ENCODE data around the gene LRRC8A. TPM values are rescaled to one million over a fixed set of nuclear protein-coding genes. Genes with fewer than 3 reads are reported as not detected.

The LRRC8A gene
- total RNA-seq, 1 donor from 2014 or later, result 45.5 TPM

GRCh38 chr9:128887914-128888350 lies 6.0 kb downstream of the LRRC8A start:
- ATAC-seq (no peak), DNase-seq (no peak)
- Histone ChIP-seq H3K9me3 (no peaks in the 10 kb centered on the region), H3K36me3 (peaks cover 52% of the 10 kb centered on the region), H3K27ac (peak overlapping the region; percentile 56), H3K4me1 (peaks cover 81% of the 10 kb centered on the region), H3K4me3 (no peak overlapping the region), H3K27me3 (ENCODE audit: low read depth) (no peaks in the 10 kb centered on the region)
- intact Hi-C loops (cut with DNase I), result no loop called here
- no peak for TF ChIP-seq CTCF (IDR thresholded peaks at IDR 0.05)

- peaks cover 74% of the 10 kb centered on the region for H3K36me3 ChIP-seq
- DNase-seq (no peak), ATAC-seq (no peak)
- intact Hi-C loops (cut with DNase I), result no loop called here
- H3K4me1 ChIP-seq, result peaks cover 58% of the 10 kb centered on the region
- peak overlapping the region; percentile 21 for H3K4me3 ChIP-seq
- H3K9me3 ChIP-seq, result no peaks in the 10 kb centered on the region
- H3K27me3 ChIP-seq (ENCODE audit: low read depth), result no peaks in the 10 kb centered on the region
- peak overlapping the region; percentile 85 for H3K27ac ChIP-seq
- TF ChIP-seq CTCF (IDR thresholded peaks at IDR 0.05), result no peak
Measured at GRCh38 chr9:128891321-128892220, 9.6 kb downstream of the LRRC8A start.

- DNase-seq, result peak; percentile 81
- H3K4me1 ChIP-seq, result peaks cover 55% of the 10 kb centered on the region
- peak overlapping the region; percentile 85 for H3K27ac ChIP-seq
- no peaks in the 10 kb centered on the region for H3K27me3 ChIP-seq (ENCODE audit: low read depth)
- peaks cover 74% of the 10 kb centered on the region for H3K36me3 ChIP-seq
- peak; percentile 89 to 94 for ATAC-seq
- H3K4me3 ChIP-seq, result peak overlapping the region; percentile 27
- no peaks in the 10 kb centered on the region for H3K9me3 ChIP-seq
- intact Hi-C loops (cut with DNase I), result no loop called here
- no peak for TF ChIP-seq CTCF (IDR thresholded peaks at IDR 0.05)
Measured at GRCh38 chr9:128892221-128892921, 10.4 kb downstream of the LRRC8A start.

- Histone ChIP-seq H3K4me1 (peaks cover 54% of the 10 kb centered on the region), H3K4me3 (no peak overlapping the region), H3K27ac (peak overlapping the region; percentile 85), H3K9me3 (no peaks in the 10 kb centered on the region), H3K36me3 (peaks cover 81% of the 10 kb centered on the region), H3K27me3 (ENCODE audit: low read depth) (no peaks in the 10 kb centered on the region)
- DNase-seq, result no peak
- no peak for TF ChIP-seq CTCF (IDR thresholded peaks at IDR 0.05)
- intact Hi-C loops (cut with DNase I), result no loop called here
- no peak for ATAC-seq
Measured at GRCh38 chr9:128893354-128893753, 11.4 kb downstream of the LRRC8A start.

GRCh38 chr9:128894764-128895163 lies 12.8 kb downstream of the LRRC8A start:
- H3K27me3 ChIP-seq (ENCODE audit: low read depth), result no peaks in the 10 kb centered on the region
- intact Hi-C loops (cut with DNase I), result no loop called here
- TF ChIP-seq CTCF (IDR thresholded peaks at IDR 0.05), result no peak
- H3K4me3 ChIP-seq, result no peak overlapping the region
- ATAC-seq (no peak), DNase-seq (no peak)
- peaks cover 80% of the 10 kb centered on the region for H3K36me3 ChIP-seq
- H3K27ac ChIP-seq, result no peak overlapping the region
- no peaks in the 10 kb centered on the region for H3K9me3 ChIP-seq
- peaks cover 60% of the 10 kb centered on the region for H3K4me1 ChIP-seq

Data from lower lobe of right lung (tissue), 2 donors.